ENCODE data around the gene ZNF473.

GRCh38 chr19:50008532-50008931, 17.3 kb upstream of the ZNF473 start:
- TF ChIP-seq POLR2A (IDR thresholded peaks at IDR 0.05; ENCODE audit: low read depth, low read length) (no peak), EZH2 (IDR thresholded peaks at IDR 0.05; ENCODE audit: borderline replicate concordance, low read depth, low read length, severe bottlenecking) (no peak), CTCF (IDR thresholded peaks at IDR 0.05; ENCODE audit: extremely low read depth in 1 of 2, insufficient read depth in 1 of 2, low read depth in 1 of 2, low read length in 2 of 2) (peak; percentile 19 to 21), POLR2AphosphoS5 (IDR thresholded peaks at IDR 0.05; ENCODE audit: insufficient read depth, low read depth, low read length) (no peak), JUN (IDR thresholded peaks at IDR 0.05; ENCODE audit: borderline replicate concordance, insufficient read depth, insufficient read length, low read depth) (no peak), MAX (IDR thresholded peaks at IDR 0.05; ENCODE audit: insufficient read depth, insufficient read length) (no peak), GATA2 (IDR thresholded peaks at IDR 0.05; ENCODE audit: insufficient read depth, insufficient read length, low read depth, low read length) (no peak)
